Astrocyte (in vitro differentiated cells and primary cell): Measurements from ENCODE around the gene WHRN. TPM values are rescaled to one million over a fixed set of nuclear protein-coding genes. Genes with fewer than 3 reads are reported as not detected.

Experiments used
- DNase-seq: peaks from one replicate; pipeline ENCODE4 v3.0.0-alpha.2; 2010; ENCODE audit warnings: low read depth
- FAIRE-seq: peaks from 2 replicates; lab custom pipeline; 2011; peaks lifted over from hg19 to GRCh38; lab: Jason Lieb, UNC
- H2AFZ ChIP-seq: 2 replicates; pipeline ENCODE4 v1.6.0; 2012; ENCODE audit warnings: low read depth, low read length, inconsistent platforms
- H3K27ac ChIP-seq: 2 replicates; pipeline ENCODE4 v1.5.1; 2011; ENCODE audit warnings: low read depth, low read length, inconsistent platforms
- H3K27me3 ChIP-seq: 2 replicates; pipeline ENCODE4 v1.6.0; 2011; ENCODE audit warnings: low read length, inconsistent platforms; ENCODE audit not compliant: insufficient read depth
- H3K36me3 ChIP-seq: 2 replicates; pipeline ENCODE4 v1.5.1; 2011; ENCODE audit warnings: low read length, inconsistent platforms; ENCODE audit not compliant: insufficient read depth
- H3K4me1 ChIP-seq: 2 replicates; pipeline ENCODE4 v1.5.1; 2011; ENCODE audit warnings: low read length, inconsistent platforms; ENCODE audit not compliant: insufficient read depth
- H3K4me2 ChIP-seq: 2 replicates; pipeline ENCODE4 v1.6.0; 2012; ENCODE audit warnings: low read length, inconsistent platforms
- H3K4me3 ChIP-seq: 2 replicates; pipeline ENCODE4 v1.5.1; 2011; ENCODE audit warnings: low read depth, mild to moderate bottlenecking, low read length, inconsistent platforms; ENCODE audit not compliant: insufficient read depth
- H3K79me2 ChIP-seq: 2 replicates; pipeline ENCODE4 v1.6.0; 2012; ENCODE audit warnings: mild to moderate bottlenecking, low read length, inconsistent platforms; ENCODE audit not compliant: insufficient read depth
- H3K9ac ChIP-seq: 2 replicates; pipeline ENCODE4 v1.6.0; 2012; ENCODE audit warnings: mild to moderate bottlenecking, low read length, inconsistent platforms
- H3K9me3 ChIP-seq: 2 replicates; pipeline ENCODE4 v1.5.1; 2012; ENCODE audit warnings: low read depth, mild to moderate bottlenecking, low read length, inconsistent platforms; ENCODE audit not compliant: insufficient read depth
- H4K20me1 ChIP-seq: 2 replicates; pipeline ENCODE4 v1.6.0; 2012; ENCODE audit warnings: low read length, inconsistent platforms; ENCODE audit not compliant: insufficient read depth
- H3K27ac Mint-ChIP-seq: one replicate; pipeline ENCODE4 v1.8.0; 2021; ENCODE audit warnings: mild to moderate bottlenecking, mixed read lengths; ENCODE audit not compliant: unreplicated experiment
- H3K27me3 Mint-ChIP-seq: one replicate; pipeline ENCODE4 v1.8.0; 2021; ENCODE audit warnings: low read depth, mixed read lengths; ENCODE audit not compliant: unreplicated experiment
- H3K36me3 Mint-ChIP-seq: one replicate; pipeline ENCODE4 v1.8.0; 2021; ENCODE audit warnings: low read depth, mixed read lengths; ENCODE audit not compliant: unreplicated experiment
- H3K4me1 Mint-ChIP-seq: one replicate; pipeline ENCODE4 v1.8.0; 2021; ENCODE audit warnings: low read depth, mixed read lengths; ENCODE audit not compliant: unreplicated experiment
- H3K4me3 Mint-ChIP-seq: one replicate; pipeline ENCODE4 v1.8.0; 2021; ENCODE audit warnings: mild to moderate bottlenecking, moderate library complexity, mixed read lengths; ENCODE audit not compliant: unreplicated experiment
- H3K9me3 Mint-ChIP-seq: one replicate; pipeline ENCODE4 v1.8.0; 2021; ENCODE audit warnings: mild to moderate bottlenecking, mixed read lengths; ENCODE audit not compliant: unreplicated experiment
- EZH2 ChIP-seq: IDR thresholded peaks from 2 replicates; pipeline ENCODE4 v1.6.1; 2012; ENCODE audit warnings: mild to moderate bottlenecking, low read length, inconsistent platforms; ENCODE audit not compliant: insufficient read depth
- total RNA-seq: library from RNA; stranded (reverse); gene quantifications from 2 replicates; pipeline ENCODE4 v1.2.1, GENCODE V29; 2021
- TF ChIP-seq, protein P1 (sequence below): IDR thresholded peaks from 2 replicates; pipeline ENCODE4 v1.5.1; 2011; ENCODE audit warnings: low read depth, mild to moderate bottlenecking, inconsistent platforms, low read length, moderate library complexity; ENCODE audit not compliant: insufficient read depth

WHRN gene
- total RNA-seq, 1 donor from 2014 or later, result 10.2 TPM

DNA sequence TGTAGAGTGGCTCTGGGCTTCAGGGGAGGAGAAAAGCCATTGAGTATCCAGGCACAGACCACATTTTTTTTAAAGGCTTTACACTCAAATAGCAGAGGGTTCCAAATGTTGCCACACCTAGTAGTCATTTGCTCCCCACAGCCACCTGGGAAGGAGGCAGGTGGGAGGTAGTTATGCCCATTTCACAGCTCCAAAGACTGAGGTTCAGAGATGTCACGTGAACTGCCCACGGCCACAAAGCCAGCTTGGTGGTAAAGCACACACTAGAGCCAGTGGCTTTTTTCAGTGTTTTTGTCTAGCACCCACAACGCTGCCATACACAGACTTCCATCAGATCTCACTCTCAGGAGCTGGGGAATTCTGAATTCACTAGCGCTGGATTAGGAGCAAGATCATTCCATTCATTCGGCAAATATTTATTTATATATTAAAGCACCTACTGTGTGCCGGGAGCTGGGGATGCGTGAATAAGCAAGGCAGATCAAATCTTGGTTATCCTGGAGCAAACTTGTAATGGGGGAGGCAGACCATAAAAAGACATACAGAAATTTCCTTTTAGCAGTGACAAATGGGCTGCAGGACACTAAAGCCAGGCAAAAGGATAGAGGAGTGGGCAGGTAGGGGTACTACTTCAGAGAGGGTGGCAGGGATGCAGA is 7.4 kb downstream of the WHRN start:
- Histone ChIP-seq H3K79me2 (no peaks in the 10 kb centered on the region), H3K4me3 (no peak overlapping the region), H4K20me1 (peaks cover 23% of the 10 kb centered on the region), H3K27me3 (peaks cover 12% of the 10 kb centered on the region), H3K4me2 (no peak overlapping the region), H3K9me3 (no peaks in the 10 kb centered on the region), H3K4me1 (peaks cover 14% of the 10 kb centered on the region), H3K36me3 (no peaks in the 10 kb centered on the region), H2AFZ (no peak overlapping the region), H3K9ac (no peak overlapping the region), H3K27ac (no peak overlapping the region)
- TF ChIP-seq, protein P1, sequence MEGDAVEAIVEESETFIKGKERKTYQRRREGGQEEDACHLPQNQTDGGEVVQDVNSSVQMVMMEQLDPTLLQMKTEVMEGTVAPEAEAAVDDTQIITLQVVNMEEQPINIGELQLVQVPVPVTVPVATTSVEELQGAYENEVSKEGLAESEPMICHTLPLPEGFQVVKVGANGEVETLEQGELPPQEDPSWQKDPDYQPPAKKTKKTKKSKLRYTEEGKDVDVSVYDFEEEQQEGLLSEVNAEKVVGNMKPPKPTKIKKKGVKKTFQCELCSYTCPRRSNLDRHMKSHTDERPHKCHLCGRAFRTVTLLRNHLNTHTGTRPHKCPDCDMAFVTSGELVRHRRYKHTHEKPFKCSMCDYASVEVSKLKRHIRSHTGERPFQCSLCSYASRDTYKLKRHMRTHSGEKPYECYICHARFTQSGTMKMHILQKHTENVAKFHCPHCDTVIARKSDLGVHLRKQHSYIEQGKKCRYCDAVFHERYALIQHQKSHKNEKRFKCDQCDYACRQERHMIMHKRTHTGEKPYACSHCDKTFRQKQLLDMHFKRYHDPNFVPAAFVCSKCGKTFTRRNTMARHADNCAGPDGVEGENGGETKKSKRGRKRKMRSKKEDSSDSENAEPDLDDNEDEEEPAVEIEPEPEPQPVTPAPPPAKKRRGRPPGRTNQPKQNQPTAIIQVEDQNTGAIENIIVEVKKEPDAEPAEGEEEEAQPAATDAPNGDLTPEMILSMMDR, result no peak
- no peak for TF ChIP-seq EZH2
- H3K4me1 Mint-ChIP-seq, result peaks cover 17% of the 10 kb centered on the region
- peaks cover 21% of the 10 kb centered on the region for H3K27me3 Mint-ChIP-seq
- H3K36me3 Mint-ChIP-seq, result peaks cover 6% of the 10 kb centered on the region
- FAIRE-seq, result no peak
- H3K27ac Mint-ChIP-seq, result no peak overlapping the region
- H3K9me3 Mint-ChIP-seq, result peaks cover 5% of the 10 kb centered on the region
- DNase-seq, result no peak
- no peak overlapping the region for H3K4me3 Mint-ChIP-seq

DNA sequence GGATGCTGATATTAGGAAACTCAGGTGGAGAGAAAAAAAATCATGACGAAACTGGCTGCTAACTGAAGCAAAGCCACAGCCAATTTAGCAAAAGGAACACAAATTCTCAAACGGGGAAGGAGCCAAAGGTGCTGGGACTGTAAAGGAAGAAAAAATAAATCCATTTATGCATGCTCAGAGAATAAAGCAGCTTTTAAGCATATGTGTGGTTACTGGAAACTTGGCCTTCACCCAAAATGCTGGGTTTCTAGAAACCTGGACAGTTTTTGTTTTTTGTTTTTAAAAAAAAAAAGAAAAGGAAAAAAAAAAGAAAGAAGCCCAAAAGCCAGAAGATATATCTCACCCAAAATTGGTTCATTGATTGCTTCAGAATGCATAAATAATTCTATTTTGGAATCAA is 8.0 kb downstream of the WHRN start:
- Mint-ChIP-seq H3K36me3 (peaks cover 6% of the 10 kb centered on the region), H3K9me3 (peaks cover 5% of the 10 kb centered on the region), H3K4me3 (no peak overlapping the region), H3K27me3 (peaks cover 21% of the 10 kb centered on the region), H3K4me1 (peaks cover 11% of the 10 kb centered on the region), H3K27ac (no peak overlapping the region)
- DNase-seq, result no peak
- Histone ChIP-seq H3K4me3 (no peak overlapping the region), H3K4me1 (peaks cover 9% of the 10 kb centered on the region), H3K27ac (no peak overlapping the region), H3K36me3 (no peaks in the 10 kb centered on the region), H3K9ac (no peak overlapping the region), H3K27me3 (peaks cover 12% of the 10 kb centered on the region), H3K4me2 (no peak overlapping the region), H4K20me1 (peaks cover 22% of the 10 kb centered on the region), H3K79me2 (no peaks in the 10 kb centered on the region), H3K9me3 (no peaks in the 10 kb centered on the region), H2AFZ (no peak overlapping the region)
- TF ChIP-seq EZH2, result no peak
- TF ChIP-seq, protein P1, result no peak
- FAIRE-seq, result no peak

DNA sequence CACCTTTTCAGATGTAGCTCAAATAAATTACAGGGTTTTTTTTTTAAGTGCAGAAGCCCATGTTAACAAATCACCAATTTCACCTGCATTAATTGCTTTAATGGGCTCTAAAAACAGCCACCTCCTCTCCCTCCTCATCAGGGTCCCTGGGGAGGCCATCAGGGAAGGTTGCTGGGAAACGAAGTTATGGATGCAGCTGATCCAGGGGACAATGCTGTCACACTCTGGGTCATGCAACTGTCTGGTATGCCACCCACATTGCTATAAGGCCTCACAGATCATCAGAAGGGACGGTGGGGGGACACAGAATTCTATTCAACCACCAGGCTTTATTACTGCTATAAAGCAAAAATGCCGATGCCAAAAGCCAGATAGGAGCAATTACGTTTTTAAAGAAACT is 9.3 kb downstream of the WHRN start:
- no peak overlapping the region for H3K27ac Mint-ChIP-seq
- H3K27me3 ChIP-seq, result peaks cover 12% of the 10 kb centered on the region

More for the DNA sequence above, 9.3 kb downstream of the WHRN start:
- Histone ChIP-seq H3K79me2 (no peaks in the 10 kb centered on the region), H3K9ac (no peak overlapping the region), H4K20me1 (peaks cover 22% of the 10 kb centered on the region), H3K4me2 (no peak overlapping the region), H3K4me3 (no peak overlapping the region), H3K4me1 (no peaks in the 10 kb centered on the region), H3K36me3 (no peaks in the 10 kb centered on the region), H3K9me3 (no peaks in the 10 kb centered on the region), H2AFZ (no peak overlapping the region), H3K27ac (no peak overlapping the region)
- no peak overlapping the region for H3K4me3 Mint-ChIP-seq
- DNase-seq, result no peak
- H3K9me3 Mint-ChIP-seq, result peaks cover 5% of the 10 kb centered on the region
- peaks cover 21% of the 10 kb centered on the region for H3K27me3 Mint-ChIP-seq
- TF ChIP-seq, protein P1, result no peak
- TF ChIP-seq EZH2, result no peak
- H3K4me1 Mint-ChIP-seq, result peaks cover 3% of the 10 kb centered on the region
- FAIRE-seq, result no peak
- peaks cover 6% of the 10 kb centered on the region for H3K36me3 Mint-ChIP-seq
